NK-92 (cell line): ENCODE results near the gene FXR2.
A peak's percentile ranks its signal among the peaks of the same experiment; 100 is the strongest.

ENCODE experiments used
- DNase-seq: peaks from one replicate; lab custom pipeline; 2025; ENCODE audit not compliant: unreplicated experiment; lab: John Stamatoyannopoulos, UW

FXR2 gene

GRCh38 chr17:7573324-7574080 lies 41.2 kb downstream of the FXR2 start:
- DNase-seq = peak; percentile 33

- peak; percentile 94 for DNase-seq
These were observed 41.9 kb downstream of the FXR2 start for GRCh38 chr17:7572588-7573323.

- DNase-seq = no peak
These were observed 42.4 kb downstream of the FXR2 start for GRCh38 chr17:7572338-7572587.

GRCh38 chr17:7570351-7570750 lies 44.3 kb downstream of the FXR2 start:
- no peak for DNase-seq

- DNase-seq = no peak
These were observed 45.1 kb downstream of the FXR2 start for GRCh38 chr17:7569571-7569970.

- DNase-seq = no peak
These were observed 51.4 kb downstream of the FXR2 start for GRCh38 chr17:7563115-7563869.

- no peak for DNase-seq
These were observed 52.5 kb downstream of the FXR2 start for GRCh38 chr17:7562208-7562605.

GRCh38 chr17:7561589-7562207 lies 53.0 kb downstream of the FXR2 start, which contains the start of gene SENP3:
Gene SENP3 (plus strand): TSS chr17:7561919. CDS start chr17:7563077, 1,158 bp downstream.
- DNase-seq = peak; percentile 51

GRCh38 chr17:7561028-7561575 lies 53.6 kb downstream of the FXR2 start:
- DNase-seq = no peak

- DNase-seq = no peak
These were observed 54.3 kb downstream of the FXR2 start for GRCh38 chr17:7560172-7561027.

- no peak for DNase-seq
These were observed 55.2 kb downstream of the FXR2 start for GRCh38 chr17:7559320-7560171.

GRCh38 chr17:7558544-7559319 lies 56.0 kb downstream of the FXR2 start, which contains the start of gene TNFSF13:
Gene TNFSF13 (plus strand): TSS chr17:7558750. CDS start chr17:7559040, 290 bp downstream.
- DNase-seq = no peak

- no peak for DNase-seq
These were observed 56.7 kb downstream of the FXR2 start for GRCh38 chr17:7557775-7558543.

- DNase-seq = no peak
These were observed 57.4 kb downstream of the FXR2 start for GRCh38 chr17:7557147-7557764.

GRCh38 chr17:7556627-7557026 lies 58.1 kb downstream of the FXR2 start:
- DNase-seq = no peak

GRCh38 chr17:7555320-7555948 lies 59.3 kb downstream of the FXR2 start:
- no peak for DNase-seq

GRCh38 chr17:7553356-7553755 lies 61.3 kb downstream of the FXR2 start:
- DNase-seq = no peak
